Hematopoietic multipotent progenitor cell treated with erythropoietin and hydrocortisone succinate and interleukin-3 and kit ligand, for 4 days (in vitro differentiated cells): ENCODE results near the gene TFE3.

Experiments
- DNase-seq: peaks from one replicate; pipeline ENCODE4 v3.0.0-alpha.2; 2015

Gene TFE3

DNA sequence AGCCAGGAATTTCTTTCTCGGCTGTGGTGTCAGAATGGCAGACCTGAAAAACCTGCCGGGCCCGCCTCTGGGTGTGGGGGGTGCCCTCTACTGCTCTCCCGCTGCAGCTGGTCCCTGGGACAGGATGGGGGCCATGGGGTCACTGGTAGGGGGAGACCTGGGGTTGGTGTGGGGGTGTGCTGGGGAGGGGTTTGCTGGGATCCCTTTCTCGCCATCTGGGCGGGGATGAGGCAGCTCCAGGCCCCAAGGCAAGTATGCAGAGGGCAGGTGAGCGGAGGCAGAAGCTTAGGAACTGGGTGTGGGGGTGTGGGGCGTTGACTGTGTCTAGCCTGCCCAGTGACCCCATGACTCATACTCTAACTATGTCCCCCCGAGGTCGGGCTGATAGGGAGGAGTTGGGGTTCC is 16.5 kb upstream of the TFE3 start:
- no peak for DNase-seq

DNA sequence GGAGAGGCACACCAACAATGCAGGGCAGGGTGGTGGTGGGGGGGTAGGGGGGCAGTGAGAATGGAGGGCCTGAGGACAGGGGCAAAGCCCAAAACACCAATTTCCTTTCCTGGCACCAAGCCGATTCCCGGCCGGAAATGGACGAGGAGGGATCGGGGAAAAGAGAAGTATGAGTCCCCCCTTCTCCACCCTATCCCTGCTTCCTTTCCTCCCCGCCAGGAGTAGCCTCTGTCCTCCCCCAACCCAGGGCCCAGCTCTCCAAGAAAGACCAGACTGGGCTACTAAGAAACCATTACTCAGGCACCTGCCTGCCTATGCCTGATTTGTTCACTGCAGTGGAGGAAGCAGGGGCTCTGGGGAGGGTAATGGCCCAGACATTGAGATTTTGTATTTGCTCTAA is 16.0 kb upstream of the TFE3 start:
- no peak for DNase-seq

DNA sequence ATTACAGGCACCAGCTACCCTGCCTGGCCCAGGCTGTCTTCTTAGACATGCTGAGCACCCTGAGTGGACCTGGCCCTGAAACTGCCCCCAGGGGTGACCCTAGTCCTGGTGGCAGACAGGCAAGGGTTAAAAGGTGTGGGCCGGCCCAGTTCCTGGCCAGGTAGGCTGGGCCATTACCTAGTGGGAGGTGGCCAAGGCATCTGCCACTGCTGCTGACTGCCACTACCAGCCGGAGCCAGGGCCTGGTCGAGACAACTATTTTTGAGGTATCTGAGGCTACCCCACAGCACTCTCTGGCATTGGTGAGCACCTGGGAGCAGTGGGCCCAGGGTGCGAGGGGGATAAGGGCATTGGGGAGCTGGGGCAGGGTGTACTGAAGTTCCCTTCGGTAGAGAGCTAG is 15.6 kb upstream of the TFE3 start, which contains the start of gene CCDC120:
CCDC120 (plus strand) TSS at position 206 of the 400 bp plus-strand sequence. CDS start 3,043 bp downstream, outside the sequence.
- no peak for DNase-seq

DNA sequence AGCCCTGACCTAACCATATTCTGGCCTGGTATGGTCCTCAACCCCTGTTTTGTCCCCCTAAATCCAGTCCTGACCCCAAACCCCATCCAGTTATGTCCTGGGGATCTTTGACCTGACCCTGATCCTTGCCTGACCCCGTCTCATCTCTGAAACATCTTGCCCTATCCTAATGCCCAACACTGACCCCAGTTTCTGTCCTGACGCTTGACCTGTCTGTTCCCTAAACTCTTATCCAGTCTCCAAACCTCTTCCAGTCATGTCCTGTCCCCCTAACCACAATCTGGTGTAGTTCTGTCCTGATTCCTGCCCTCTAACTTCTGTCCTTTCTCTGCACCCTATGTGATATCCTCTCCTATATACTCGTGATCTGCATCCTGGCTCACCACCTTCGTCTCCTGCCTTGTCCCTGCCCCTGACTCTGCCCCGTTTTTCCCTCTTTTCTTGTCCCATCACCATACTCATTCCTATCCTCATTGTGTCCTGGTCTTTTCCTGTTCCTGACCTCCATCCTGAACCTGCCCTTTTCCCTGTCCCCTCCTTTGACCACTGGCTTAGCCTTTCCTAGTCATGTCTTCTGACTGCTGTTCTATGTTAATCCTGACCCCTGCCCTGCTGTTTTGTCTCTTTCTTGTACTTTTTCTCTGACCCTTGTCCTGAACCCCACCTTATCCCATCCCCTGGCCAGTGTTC is 11.1 kb upstream of the TFE3 start:
- DNase-seq, result no peak

DNA sequence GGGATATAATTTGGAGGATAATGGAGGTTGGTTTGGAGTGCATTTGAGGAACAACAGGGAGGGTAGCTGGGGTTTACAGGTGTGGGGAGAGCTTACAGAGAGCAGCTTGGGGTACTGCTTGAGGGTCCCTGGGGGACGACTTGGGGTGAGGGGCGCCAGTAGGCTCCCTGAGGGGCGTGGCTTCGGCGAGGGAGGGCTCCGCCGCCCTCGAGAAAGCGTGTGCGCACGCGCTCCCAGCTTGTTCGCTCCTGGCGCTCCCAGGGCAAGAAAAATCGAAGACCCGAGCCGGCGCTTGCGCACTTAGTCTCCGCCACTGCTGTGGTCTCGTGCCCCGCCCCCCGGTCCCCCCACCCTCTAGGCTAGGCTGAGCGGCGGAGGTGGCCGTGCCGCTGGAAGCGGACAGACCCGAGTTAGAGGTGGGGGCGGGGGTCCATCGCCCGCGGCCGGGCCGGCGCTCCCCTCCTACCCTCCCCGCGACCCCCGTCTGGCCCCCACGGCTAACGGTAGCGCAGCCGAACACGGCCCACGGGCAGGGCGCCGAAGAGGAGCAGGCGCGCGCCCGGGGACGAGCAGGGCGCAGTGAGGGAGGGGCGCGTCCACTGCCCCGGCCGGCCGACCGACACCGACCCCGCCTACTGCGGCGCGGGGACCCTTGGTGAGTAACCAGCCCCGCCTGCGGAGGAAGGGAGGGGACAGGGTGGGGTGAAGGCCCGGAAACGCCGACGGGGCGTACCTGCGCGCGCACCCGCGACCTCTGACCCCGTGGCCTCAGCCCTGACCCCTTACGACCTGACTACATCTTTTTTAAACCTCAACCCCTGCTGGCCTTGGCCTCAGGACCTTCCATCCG is 10.3 kb upstream of the TFE3 start:
- DNase-seq, result peak; percentile 81

DNA sequence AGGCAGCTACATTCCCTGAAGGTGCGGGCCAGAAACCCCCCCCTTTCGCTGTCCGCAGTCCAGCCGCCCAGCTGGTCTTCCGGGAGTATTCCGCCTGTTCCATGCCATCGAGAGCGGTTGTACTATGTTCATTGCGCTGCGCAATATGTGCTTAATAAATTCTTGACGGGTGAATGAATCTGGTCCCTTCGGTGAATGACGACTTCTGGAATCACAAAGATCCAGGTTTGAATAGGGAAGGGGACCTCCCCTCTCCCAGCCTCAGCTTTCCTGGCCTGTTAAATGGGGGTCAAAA is 777 bp upstream of the TFE3 start:
- no peak for DNase-seq

DNA sequence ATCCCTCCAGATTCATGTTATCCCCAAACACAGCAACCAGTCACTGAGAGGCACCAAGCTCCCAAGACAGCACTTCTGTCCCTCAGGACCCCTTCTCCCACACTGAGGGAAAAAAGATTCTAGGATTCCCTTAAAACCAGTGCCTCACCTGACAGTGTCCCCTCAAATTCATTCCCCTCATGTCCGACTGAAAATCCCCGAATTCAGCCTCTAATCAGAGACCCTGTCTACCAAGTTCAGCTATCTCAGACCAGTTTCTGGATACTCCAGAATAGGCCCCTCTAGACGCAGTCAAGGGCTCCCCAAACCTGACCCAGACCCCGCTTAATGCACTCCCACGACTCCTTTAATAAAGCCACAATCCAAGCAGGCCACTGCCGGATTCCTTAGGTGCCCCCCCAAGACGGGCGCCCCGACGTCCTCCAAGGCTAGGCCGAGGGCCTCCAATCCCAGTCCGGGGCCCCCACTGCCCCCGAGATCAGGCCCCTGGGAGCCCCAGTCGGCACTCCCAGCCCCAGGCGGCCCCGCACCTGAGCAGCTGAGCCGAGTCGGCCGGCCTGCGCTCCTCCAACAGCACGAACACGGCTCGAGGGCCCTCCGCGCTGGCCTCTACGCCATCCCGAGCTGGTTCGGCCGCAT is 457 bp downstream of the TFE3 start:
- peak; percentile 15 for DNase-seq

DNA sequence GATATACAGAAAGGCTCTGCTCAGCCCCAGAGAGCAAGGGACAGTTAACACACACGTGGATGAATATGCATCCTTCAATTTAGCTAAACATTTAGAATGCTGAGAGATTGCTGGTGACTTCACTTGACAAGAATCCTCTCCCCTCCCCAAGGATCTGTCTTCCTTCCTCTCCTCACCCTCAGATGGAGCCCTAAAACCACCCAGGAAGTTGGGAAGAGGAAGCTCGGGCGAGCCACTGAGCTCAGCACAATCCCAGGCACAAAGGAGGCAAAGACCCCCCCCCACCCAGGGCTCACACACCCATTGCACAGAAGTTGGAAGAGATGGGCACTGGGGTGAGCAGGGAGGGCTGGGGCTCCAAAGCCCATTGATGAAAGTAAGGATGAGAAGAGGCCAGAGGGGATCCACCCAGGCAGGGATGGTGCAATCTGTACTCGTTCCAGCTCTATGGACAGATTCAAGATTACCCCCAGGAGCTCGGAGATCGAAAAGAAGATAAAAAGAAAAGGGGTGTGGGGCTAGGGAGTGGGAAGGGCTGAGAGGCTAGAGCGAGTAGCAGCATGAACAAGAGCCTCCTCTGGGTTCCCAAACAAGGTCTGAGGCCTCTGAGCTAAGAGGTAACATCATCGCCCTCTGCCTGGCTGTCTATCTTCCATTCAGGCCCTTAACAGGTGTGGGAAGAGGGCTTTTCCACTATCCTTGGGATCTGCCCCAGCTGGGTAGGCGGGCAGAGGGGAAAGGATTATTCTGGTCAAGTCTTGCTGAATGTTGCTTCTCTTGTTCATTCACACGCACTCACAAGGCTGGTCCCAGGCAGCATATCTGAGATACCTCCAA is 1.2 kb downstream of the TFE3 start:
- peak; percentile 32 for DNase-seq

DNA sequence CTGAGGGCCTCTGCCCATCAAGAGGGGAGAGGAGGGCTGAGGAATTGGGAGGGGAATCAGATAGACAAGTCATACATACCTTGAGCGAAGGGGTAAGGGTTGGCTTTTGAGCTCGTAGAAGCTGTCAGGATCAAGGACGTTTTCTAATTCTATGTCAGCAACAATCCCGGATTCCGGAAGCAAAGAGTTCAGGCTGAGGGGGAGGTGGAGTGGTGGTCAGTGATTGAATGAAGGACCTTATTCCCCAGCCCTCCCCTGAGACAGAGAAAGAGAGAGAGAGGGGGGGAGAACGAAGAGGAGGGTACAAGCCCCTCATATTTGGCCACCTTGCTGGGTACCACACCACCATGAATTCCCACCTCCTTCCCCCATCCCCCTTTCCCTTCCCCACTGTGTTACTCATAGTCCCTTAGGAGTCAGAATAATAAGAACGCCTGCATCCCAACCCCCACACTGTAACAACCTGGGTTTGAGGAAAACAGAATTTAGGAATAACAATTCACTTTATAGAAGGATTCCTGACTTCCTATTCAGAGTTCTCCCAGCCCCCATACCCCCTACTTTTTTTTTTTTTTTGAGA is 2.7 kb downstream of the TFE3 start:
- no peak for DNase-seq

DNA sequence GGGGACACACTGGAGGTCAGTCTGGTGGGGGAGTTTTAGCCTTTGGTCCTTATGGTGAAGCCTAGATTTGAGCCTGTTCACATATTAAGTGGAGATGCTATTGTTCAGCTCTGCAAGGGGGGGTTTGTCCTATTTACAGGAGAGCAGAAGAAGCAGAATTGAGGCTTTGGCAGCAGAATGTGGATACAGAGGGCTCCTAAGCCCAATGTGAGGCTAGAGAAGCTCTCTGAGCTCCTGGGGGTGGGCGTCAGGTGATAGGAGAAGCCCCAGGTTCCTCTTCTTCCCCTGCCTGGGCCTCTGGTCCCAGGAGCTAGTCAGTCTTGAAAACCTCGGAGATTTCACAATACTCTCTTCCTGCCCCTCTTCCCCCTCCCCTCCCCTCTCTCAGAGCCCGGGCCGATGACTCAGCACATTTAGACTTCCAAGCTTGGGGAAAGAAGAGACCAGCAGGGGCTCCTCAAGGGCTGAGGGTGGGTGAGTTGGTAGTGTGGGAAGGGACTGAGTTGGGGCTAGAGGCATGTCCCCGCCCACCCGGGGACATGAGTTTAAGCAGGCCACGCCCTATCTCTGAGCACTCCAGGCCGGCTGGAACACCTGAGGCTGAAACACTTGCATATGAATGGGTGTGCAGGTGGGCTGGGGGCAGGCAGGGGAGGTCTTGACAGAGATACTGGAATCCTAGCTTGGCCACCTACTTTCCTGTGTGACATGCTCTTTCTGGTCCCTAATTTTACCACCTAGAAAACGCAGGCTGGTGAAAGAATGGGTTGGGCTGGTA is 3.4 kb downstream of the TFE3 start:
- DNase-seq, result peak; percentile 94

DNA sequence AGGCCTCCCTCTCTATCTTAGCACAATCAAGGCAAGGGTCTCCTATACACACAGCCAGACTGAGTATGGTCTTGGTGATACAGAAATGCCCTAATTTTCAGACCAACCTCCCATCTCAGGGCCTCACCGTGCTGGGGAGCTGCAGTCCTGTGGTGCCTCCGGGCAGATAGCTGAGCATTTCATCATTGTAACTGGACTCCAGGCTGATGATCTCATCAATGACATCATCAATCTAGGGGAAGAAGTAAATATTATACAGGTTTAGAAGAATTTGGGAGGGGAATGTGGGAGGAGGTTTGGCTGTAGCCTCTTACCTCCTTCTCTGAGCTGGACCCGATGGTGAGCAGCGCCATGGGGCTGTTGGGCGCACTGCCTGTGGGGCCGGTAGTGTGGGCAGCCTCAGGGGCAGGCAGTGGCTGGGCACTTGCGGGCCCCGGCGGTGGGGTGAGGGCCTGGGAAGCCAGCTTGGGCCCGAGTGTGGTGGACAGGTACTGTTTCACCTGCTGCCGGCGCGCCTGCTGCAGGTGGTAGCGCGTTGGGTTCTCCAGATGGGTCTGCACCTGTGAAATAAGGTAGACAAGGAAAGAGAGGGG is 5.2 kb downstream of the TFE3 start:
- DNase-seq, result no peak

DNA sequence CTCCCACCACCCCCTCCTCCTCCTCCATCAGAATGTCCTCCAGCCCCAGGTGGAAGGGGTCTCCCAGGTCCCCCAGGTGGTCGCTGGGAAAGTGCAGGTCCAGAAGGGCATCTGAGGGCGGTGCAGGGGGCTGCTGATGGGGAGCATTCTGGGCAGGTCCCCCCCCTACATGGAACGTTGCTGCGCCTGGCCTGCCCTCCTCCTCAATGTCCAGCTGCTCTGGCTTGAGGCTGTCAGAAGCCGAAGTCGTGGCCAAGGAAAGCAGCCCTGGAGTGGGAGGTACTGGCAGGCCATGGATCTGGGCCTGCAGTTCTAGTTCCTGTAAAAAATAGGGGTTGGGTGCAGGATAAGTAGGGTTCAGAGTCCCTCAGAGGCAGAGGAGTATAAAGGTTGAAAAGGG is 12.9 kb downstream of the TFE3 start:
- no peak for DNase-seq

DNA sequence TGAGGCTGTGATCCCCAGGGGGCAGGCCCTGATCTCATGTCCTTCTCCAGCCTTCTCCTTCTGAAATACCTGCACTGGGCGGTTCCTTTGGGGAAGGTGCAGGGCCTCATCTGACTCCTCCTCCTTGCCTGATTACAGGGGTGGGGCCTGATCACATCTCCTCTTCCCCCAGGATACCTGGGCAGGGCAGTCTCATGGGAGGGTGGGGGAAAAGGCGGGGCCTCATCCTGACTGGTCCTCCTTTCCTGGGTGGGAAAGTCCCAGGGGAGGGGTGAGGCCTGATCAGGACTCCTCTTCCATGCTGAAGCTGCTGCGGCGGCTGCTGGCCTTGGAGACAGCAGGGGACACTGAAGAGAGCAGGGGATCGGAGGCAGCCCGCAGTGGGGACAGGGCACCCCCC is 13.3 kb downstream of the TFE3 start:
- no peak for DNase-seq

DNA sequence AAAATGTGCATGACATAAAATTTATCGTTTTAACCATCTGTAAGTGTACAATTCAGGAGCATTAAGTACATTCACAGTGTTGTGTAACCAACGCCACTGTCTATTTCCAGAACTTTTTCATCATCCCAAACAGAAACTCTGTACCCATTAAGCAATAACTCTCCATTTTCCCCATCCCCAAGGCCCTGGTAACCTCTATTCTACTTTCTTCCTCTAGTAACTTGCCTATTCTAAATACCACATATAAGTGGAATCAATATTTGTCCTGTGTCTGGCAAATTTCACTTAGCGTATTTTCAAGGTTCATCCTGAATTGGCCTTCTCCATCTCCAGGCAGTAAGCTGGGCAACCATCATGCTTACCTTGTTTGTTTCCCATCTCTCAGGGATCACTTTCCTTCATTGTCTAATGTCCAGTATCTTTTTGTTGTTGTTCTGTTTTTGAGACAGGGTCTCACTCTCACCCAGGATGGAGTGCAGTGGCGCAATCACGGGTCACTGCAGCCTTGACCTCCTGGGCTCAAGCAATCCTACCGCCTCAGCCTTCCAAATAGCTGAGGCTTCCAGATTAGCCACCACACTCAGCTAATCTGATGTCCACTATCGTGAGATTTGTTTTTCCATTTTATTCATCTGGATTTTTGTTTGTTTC is 23.4 kb downstream of the TFE3 start:
- no peak for DNase-seq

DNA sequence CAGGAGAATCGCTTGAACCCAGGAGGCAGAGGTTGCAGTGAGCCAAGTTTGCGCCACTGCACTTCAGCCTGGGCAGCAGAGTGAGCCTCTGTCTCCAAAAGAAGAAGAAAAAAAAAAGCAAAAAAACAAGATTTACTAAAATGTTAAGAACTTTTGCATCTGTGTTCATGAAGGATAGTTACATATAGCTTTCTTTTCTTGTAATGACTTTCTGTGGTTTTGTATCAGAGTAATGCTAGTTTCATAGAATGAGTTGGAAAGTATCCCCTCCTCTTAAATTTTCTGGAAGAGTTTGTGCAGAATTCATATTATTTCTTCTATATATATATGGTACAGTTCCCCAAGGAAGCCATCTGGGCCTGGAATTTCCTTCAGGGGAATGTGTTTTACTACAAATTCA is 24.1 kb downstream of the TFE3 start:
- DNase-seq, result no peak

DNA sequence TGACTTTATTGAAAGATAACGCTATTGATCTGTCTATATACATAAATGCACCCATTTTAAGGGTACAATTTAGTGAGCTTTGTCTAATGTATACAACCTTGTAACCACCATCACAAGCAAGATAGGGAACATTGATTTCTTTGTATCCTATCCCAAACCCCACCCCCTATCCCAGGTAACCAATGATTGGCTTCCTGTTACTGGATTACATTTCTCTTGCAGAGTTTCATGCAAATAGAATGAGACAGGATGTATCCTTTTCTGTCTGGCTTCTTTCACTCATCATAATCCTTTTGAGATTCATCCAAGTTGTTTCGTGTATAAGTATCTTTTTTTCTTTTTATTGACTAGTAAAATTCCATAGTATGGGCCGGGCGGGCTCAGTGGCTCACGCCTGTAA is 39.5 kb downstream of the TFE3 start:
- no peak for DNase-seq

DNA sequence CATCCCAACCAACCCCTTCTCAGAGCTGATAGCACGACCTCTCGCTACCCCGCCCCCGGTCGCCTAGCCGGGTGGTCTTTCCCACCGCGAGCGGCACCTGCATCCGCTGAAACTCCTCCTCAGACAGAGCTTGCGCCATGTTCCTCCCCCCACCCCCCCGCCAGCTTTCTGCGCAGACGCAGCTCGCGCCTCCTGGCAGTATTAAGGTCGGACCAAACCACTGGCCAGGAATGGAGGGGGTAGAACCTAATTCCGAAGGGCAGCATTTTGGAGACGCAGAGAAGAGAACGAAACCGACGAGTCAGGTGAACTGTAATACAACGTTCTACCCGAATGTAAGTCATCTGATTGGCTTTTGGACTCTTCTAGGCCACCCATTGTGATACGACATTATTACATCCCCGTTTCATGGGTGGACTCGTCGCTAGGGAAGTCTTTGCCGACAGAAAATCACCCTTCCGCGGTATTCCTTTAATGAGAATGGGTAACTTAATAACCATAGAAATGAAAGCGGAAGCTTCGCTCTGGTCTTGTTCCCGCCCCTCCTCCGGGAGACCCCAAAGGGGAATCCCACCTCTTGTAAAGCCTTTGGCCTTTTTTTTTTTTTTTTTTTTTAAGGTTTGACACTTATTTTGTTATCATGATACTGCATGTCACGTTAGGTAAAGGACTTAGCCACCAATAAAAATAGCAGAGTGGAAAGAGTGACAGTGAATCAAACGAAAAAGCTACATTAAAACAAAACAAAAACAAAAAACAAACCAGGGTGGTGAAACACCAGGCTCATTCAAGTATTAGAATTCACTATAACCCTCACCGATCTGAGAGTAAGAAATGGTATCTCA is 40.8 kb downstream of the TFE3 start, which contains the start of gene GRIPAP1:
GRIPAP1 (minus strand) TSS at position 174 of the 845 bp plus-strand sequence; CDS start at position 139, 35 bp downstream.
- DNase-seq, result peak; percentile 93

DNA sequence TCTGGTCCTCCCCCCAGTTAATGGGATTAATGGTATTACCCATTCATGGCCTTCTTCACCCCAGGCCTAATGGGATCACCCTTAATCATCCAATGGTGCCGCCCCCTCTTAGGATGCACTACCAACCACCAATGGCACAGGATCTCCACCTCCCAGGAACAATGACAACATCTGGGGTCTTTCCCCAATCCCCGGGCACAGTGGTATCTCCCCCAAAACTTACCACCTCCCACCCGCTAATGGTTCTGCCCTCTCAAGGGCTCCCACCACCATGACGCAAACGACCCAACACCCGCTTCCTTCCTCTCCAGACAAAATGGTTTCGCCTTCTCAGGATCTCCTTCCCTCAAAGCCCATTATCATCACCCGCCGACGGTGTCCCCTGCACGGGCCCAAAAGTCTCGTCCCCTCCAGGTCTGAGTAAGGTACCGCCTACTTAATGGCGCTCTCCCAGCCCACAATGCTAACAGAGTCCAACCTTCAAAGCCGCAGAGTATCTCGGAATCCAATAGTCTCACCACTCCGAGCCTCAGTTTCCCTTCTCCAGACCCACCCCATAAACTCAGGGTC is 41.6 kb downstream of the TFE3 start:
- DNase-seq, result peak; percentile 81

DNA sequence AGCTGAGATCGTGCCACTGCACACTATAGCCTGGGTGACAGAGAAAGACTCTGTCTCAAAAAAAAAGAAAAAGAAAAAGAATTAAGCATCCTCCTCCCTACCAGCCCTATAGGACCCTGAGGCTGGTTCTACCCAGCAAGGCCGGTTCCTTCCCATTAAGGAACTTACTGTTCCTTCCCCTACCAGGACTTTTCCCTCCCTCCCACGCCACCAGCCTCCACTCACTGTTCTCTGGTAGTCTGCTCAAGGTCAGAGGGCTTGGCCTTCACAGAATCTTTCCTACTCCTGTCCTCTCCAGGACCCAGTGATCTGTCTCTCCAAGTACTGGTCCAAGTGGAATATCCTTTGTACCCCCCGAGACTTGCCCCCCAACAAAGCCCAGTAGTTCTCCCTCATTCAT is 42.5 kb downstream of the TFE3 start:
- no peak for DNase-seq

DNA sequence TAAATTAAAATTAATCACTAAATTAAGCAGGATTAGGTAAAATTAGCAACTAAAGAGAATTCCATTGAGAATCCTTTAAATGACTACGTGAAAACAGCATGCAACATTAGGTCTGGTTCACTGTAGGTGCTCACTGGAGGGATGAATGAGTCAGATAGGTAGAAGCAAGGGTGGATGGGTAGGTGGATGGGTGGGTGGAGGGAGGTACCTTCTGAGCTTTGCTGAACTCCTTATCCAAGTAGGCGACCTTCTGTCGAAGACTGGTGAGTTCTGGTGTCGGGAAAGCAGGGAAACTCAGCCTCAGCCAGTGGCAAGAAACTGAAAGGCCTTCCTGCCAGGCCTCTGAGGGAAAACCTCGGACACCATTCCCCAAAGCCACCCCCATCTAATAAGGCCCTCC is 44.1 kb downstream of the TFE3 start:
- DNase-seq, result no peak
